H1 (cell line): ENCODE results near the gene RPA3. TPM values are rescaled to one million over a fixed set of nuclear protein-coding genes. Genes with fewer than 3 reads are reported as not detected.

Experiments used
- CTCF ChIA-PET: fragments of 300-600 bp; sonication (Branson Sonifier 250); formaldehyde crosslinking; loops from one replicate; lab custom pipeline; 2021; ENCODE audit not compliant: partially characterized antibody; lab: Charles Lee
- POLR2A ChIA-PET: fragments of 300-600 bp; sonication (Branson Sonifier 250); formaldehyde crosslinking; loops from one replicate; lab custom pipeline; 2021; ENCODE audit warnings: inconsistent platforms; ENCODE audit not compliant: partially characterized antibody; lab: Charles Lee
- DNase-seq, 2 experiments: peaks; one replicate each; pipeline versions ENCODE4 v3.0.0 to v3.0.0-alpha.2; 2010 to 2022; ENCODE audit warnings: low spot score in 2 of 2, low read depth in 1 of 2, mixed read lengths in 1 of 2
- FAIRE-seq: peaks from 2 replicates; lab custom pipeline; 2011; peaks lifted over from hg19 to GRCh38; lab: Jason Lieb, UNC
- H2AFZ ChIP-seq: 2 replicates; pipeline ENCODE4 v1.8.1; 2012; ENCODE audit warnings: low read length, inconsistent platforms
- H2AK5ac ChIP-seq: 2 replicates; pipeline ENCODE4 v1.6.1; 2013; ENCODE audit warnings: low read depth, low read length
- H2BK120ac ChIP-seq: replicated peaks from 2 replicates; pipeline ENCODE3; 2013; ENCODE audit warnings: low read depth, low read length, inconsistent platforms
- H2BK12ac ChIP-seq: 2 replicates; pipeline ENCODE4 v1.6.1; 2013; ENCODE audit warnings: low read depth, low read length
- H2BK15ac ChIP-seq: 2 replicates; pipeline ENCODE4 v1.6.1; 2013; ENCODE audit warnings: low read length
- H2BK20ac ChIP-seq: 2 replicates; pipeline ENCODE4 v1.6.1; 2013; ENCODE audit warnings: low read length
- H2BK5ac ChIP-seq: 2 replicates; pipeline ENCODE4 v1.6.1; 2013; ENCODE audit warnings: low read depth, low read length
- H3K14ac ChIP-seq: 2 replicates; pipeline ENCODE4 v1.6.1; 2013; ENCODE audit warnings: inconsistent platforms; ENCODE audit not compliant: insufficient read length
- H3K18ac ChIP-seq: 2 replicates; pipeline ENCODE4 v1.6.1; 2013; ENCODE audit warnings: low read length; ENCODE audit errors: extremely low read depth
- H3K23ac ChIP-seq: 2 replicates; pipeline ENCODE4 v1.6.1; 2013; ENCODE audit warnings: inconsistent platforms; ENCODE audit not compliant: insufficient read length
- H3K23me2 ChIP-seq: 2 replicates; pipeline ENCODE4 v1.6.1; 2013; ENCODE audit warnings: low read depth, low read length
- H3K27ac ChIP-seq: 2 replicates; pipeline ENCODE4 v1.6.1; 2011; ENCODE audit warnings: low read depth, low read length, inconsistent platforms
- H3K27me3 ChIP-seq, 4 experiments: replicated peaks in 1 of 4; 1 replicate in 1 of 4; 2 replicates in 3 of 4; pipeline versions ENCODE4 v1.6.1 to v1.8.1; 2011 to 2013; ENCODE audit warnings: low read length in 3 of 4, mild to moderate bottlenecking in 3 of 4, inconsistent platforms in 2 of 4, mixed read lengths in 2 of 4, moderate library complexity in 1 of 4; ENCODE audit not compliant: control insufficient read depth in 3 of 4, insufficient read depth in 3 of 4; ENCODE audit errors: extremely low read depth in 1 of 4
- H3K36me3 ChIP-seq, 4 experiments: 2 replicates each; pipeline versions ENCODE4 v1.6.1 to v1.8.1; 2011 to 2013; ENCODE audit warnings: mild to moderate bottlenecking in 4 of 4, low read length in 3 of 4, moderate library complexity in 2 of 4, control low read depth in 1 of 4, inconsistent platforms in 1 of 4; ENCODE audit not compliant: insufficient read depth in 4 of 4, control insufficient read depth in 2 of 4
- H3K4ac ChIP-seq: replicated peaks from 2 replicates; pipeline ENCODE3; 2013; ENCODE audit warnings: low read length, low read depth, mixed read lengths, inconsistent platforms; ENCODE audit not compliant: insufficient read length
- H3K4me1 ChIP-seq, 4 experiments: replicated peaks in 1 of 4; 1 replicate in 1 of 4; 2 replicates in 3 of 4; pipeline versions ENCODE4 v1.6.1 to v1.8.1; 2011 to 2013; ENCODE audit warnings: low read length in 3 of 4, inconsistent platforms in 2 of 4, mixed read lengths in 1 of 4; ENCODE audit not compliant: insufficient read depth in 4 of 4, control insufficient read depth in 3 of 4
- H3K4me2 ChIP-seq, 2 experiments: 2 replicates each; pipeline versions ENCODE4 v1.6.1 to v1.8.1; 2011 to 2013; ENCODE audit warnings: low read depth in 2 of 2, low read length in 2 of 2, control low read depth in 1 of 2, inconsistent platforms in 1 of 2, mild to moderate bottlenecking in 1 of 2; ENCODE audit not compliant: insufficient read depth in 1 of 2
- H3K4me3 ChIP-seq, 4 experiments: fragments of 200-600, 300-600 bp in 1 of 4; sonication (generic), shearing (Covaris generic), sonication (Bioruptor Twin) in 1 of 4; 2 replicates each; pipeline versions ENCODE4 v1.5.1 to v1.8.1; 2011 to 2016; ENCODE audit warnings: low read length in 4 of 4, low read depth in 3 of 4, control low read depth in 2 of 4, inconsistent platforms in 2 of 4, mild to moderate bottlenecking in 2 of 4, mixed read lengths in 1 of 4, moderate library complexity in 1 of 4; ENCODE audit not compliant: insufficient read depth in 2 of 4; ENCODE audit errors: extremely low read depth in 1 of 4
- H3K56ac ChIP-seq: replicated peaks from 2 replicates; pipeline ENCODE3; 2013; ENCODE audit warnings: low read depth, mild to moderate bottlenecking, mixed read lengths, low read length, inconsistent platforms; ENCODE audit not compliant: insufficient read length
- H3K79me1 ChIP-seq: 2 replicates; pipeline ENCODE4 v1.6.1; 2013; ENCODE audit warnings: low read depth, low read length, control low read depth
- H3K79me2 ChIP-seq, 2 experiments: 2 replicates each; pipeline versions ENCODE4 v1.6.1 to v1.8.1; 2012 to 2013; ENCODE audit warnings: low read length in 2 of 2, mild to moderate bottlenecking in 2 of 2, inconsistent platforms in 1 of 2; ENCODE audit not compliant: insufficient read depth in 2 of 2, control insufficient read depth in 1 of 2
- H3K9ac ChIP-seq, 4 experiments: replicated peaks in 1 of 4; 1 replicate in 1 of 4; 2 replicates in 3 of 4; pipeline versions ENCODE4 v1.6.1 to v1.8.1; 2011 to 2013; ENCODE audit warnings: low read depth in 3 of 4, low read length in 3 of 4, control low read depth in 2 of 4, mild to moderate bottlenecking in 2 of 4, moderate library complexity in 2 of 4, inconsistent platforms in 1 of 4; ENCODE audit errors: extremely low read depth in 1 of 4
- H3K9me3 ChIP-seq, 2 experiments: 2 replicates each; pipeline versions ENCODE4 v1.6.1 to v1.8.1; 2012 to 2013; ENCODE audit warnings: mild to moderate bottlenecking in 2 of 2, moderate library complexity in 2 of 2, control low read depth in 1 of 2, inconsistent platforms in 1 of 2, low read depth in 1 of 2, low read length in 1 of 2, mixed read lengths in 1 of 2; ENCODE audit not compliant: insufficient read depth in 2 of 2
- H4K20me1 ChIP-seq, 2 experiments: replicated peaks in 1 of 2; 2 replicates each; pipeline versions ENCODE3 to v1.8.1; 2011 to 2013; ENCODE audit warnings: inconsistent platforms in 2 of 2, low read length in 2 of 2, mild to moderate bottlenecking in 1 of 2; ENCODE audit not compliant: insufficient read depth in 2 of 2, control insufficient read depth in 1 of 2
- H4K5ac ChIP-seq: 2 replicates; pipeline ENCODE4 v1.6.1; 2013; ENCODE audit warnings: low read length, low read depth, mixed read lengths, inconsistent platforms; ENCODE audit not compliant: insufficient read length
- H4K8ac ChIP-seq: 2 replicates; pipeline ENCODE4 v1.8.0; 2013; ENCODE audit warnings: mild to moderate bottlenecking, moderate library complexity, low read length, inconsistent platforms; ENCODE audit not compliant: insufficient read depth; ENCODE audit errors: extremely low read depth
- H4K91ac ChIP-seq: replicated peaks from 2 replicates; pipeline ENCODE3; 2013; ENCODE audit warnings: low read length, mixed read lengths, inconsistent platforms; ENCODE audit not compliant: insufficient read length
- TCF12 ChIP-seq: IDR thresholded peaks from 2 replicates; pipeline ENCODE4 v1.6.1; 2011; ENCODE audit warnings: low read depth, mild to moderate bottlenecking, low read length
- WGBS, 2 experiments: shearing (Covaris generic) in 1 of 2; methylation state at CpG; one replicate each; pipeline versions ENCODE4 v1.1.6 to v1.1.7; 2013 to 2015; ENCODE audit warnings: low lambda C conversion rate in 2 of 2, mixed read lengths in 2 of 2, inconsistent platforms in 1 of 2, low coverage in 1 of 2, missing lambda C conversion rate in 1 of 2; ENCODE audit not compliant: insufficient replicate concordance in 2 of 2, insufficient coverage in 1 of 2, insufficient read length in 1 of 2; ENCODE audit errors: extremely low coverage in 1 of 2, missing lambda C conversion rate in 1 of 2; 5-methylcytosine and 5-hydroxymethylcytosine counted together
- polyA plus RNA-seq, 7 experiments: library from polyadenylated mRNA; depleted of rRNA in 3 of 7; stranded (reverse) in 5 of 7; unstranded in 2 of 7; fragments of >200 nt in 5 of 7; fragments of 200-250 nt in 2 of 7; gene quantifications; 1 replicate in 5 of 7; 2 replicates in 1 of 7; 4 replicates in 1 of 7; pipeline versions ENCODE4 v1.2.1 to v1.2.3, GENCODE V29; 2011 to 2013; ENCODE audit warnings: missing spikeins in 2 of 7, mixed read lengths in 2 of 7
- total RNA-seq: library from RNA; stranded (reverse); fragmentation: NEBNext Ultra II Directional; extraction: Animal tissue kit (Norgen Biotek cat#: 25700); gene quantifications from 2 replicates; pipeline ENCODE4 v1.2.1, GENCODE V29; 2021
- TF ChIP-seq, protein P1 (sequence below): IDR thresholded peaks from 2 replicates; pipeline ENCODE4 v1.6.1; 2011; ENCODE audit warnings: low read depth, mild to moderate bottlenecking, low read length; ENCODE audit not compliant: insufficient read depth
- TF ChIP-seq, protein P2 (sequence below): IDR thresholded peaks from 2 replicates; pipeline ENCODE4 v1.6.1; 2012; ENCODE audit warnings: low read length, inconsistent platforms

Gene RPA3
- total and polyA plus RNA-seq, 2 of the 8 experiments (the other 6 are each of a cell fraction or from before 2014, with no cell fraction given): 60.2 to 105 TPM

DNA sequence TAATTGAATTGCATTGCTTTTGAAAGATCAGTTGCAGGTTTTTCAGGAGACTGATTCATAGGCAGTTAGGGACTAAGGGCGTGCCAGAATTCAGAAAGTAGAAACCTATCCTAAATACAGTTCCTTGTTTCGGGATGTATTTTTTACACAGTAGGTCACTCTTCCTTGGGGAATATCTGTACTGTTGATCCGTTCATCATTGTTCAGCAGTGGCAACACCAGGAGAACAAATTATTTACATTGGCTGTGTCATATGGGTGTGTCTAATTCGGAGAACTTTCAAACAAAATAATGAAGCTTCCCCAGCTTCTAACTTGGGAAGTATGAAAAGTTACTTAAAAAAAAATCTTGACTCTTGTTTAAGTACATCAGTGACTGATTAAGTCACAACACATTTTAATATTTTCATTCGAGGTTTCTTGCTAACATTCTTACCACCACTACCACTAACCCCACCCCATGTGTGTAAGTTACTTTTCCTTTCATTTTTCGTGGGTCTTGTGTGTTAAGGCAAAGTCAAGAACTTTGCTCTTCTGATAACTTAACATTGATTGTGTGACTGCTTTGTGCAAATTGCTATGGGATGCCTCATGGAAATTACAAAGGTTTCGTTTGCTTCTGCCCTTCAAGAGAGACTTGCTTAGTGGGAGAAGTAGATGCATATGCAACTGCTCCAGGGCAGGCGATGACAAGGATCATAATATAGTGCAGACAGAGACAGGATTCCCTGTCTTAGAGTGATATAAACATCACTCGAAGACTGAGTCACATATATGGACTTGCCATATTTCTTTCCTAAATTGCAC lies 43.8 kb upstream of the RPA3 start:
- Histone ChIP-seq H3K23me2 (no peaks in the 10 kb centered on the region), H3K79me1 (no peaks in the 10 kb centered on the region), H3K23ac (no peak overlapping the region), H3K14ac (no peak overlapping the region), H3K36me3 (no peaks in the 10 kb centered on the region), H3K9me3 (no peaks in the 10 kb centered on the region), H3K9ac (no peak overlapping the region), H2BK120ac (no peak overlapping the region), H3K4me2 (no peak overlapping the region), H3K4me3 (no peak overlapping the region), H2BK15ac (no peak overlapping the region), H3K18ac (no peak overlapping the region), H3K4me1 (no peaks in the 10 kb centered on the region), H2BK5ac (no peak overlapping the region), H2BK12ac (no peak overlapping the region), H2BK20ac (no peak overlapping the region), H4K5ac (no peak overlapping the region), H3K4ac (no peak overlapping the region), H3K79me2 (no peaks in the 10 kb centered on the region), H4K91ac (no peak overlapping the region), H4K8ac (no peak overlapping the region), H2AFZ (no peak overlapping the region), H2AK5ac (no peak overlapping the region), H3K27ac (no peak overlapping the region), H4K20me1 (no peaks in the 10 kb centered on the region), H3K56ac (no peak overlapping the region), H3K27me3 (peaks cover 0 to 1% (median 0%) of the 10 kb centered on the region in 4 experiments; a peak in 1 of 7 replicates)
- DNase-seq (no peak), FAIRE-seq (no peak)
- CTCF ChIA-PET: no interaction called here
- WGBS, 2 experiments: 91% methylated on average over 9 of the region's 9 CpGs; no CpG with 5 or more reads in 1 of the 2 experiments
- POLR2A ChIA-PET: no interaction called here
- TF ChIP-seq, protein P1, sequence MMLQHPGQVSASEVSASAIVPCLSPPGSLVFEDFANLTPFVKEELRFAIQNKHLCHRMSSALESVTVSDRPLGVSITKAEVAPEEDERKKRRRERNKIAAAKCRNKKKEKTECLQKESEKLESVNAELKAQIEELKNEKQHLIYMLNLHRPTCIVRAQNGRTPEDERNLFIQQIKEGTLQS: no peak
- TF ChIP-seq TCF12: no peak
- TF ChIP-seq, protein P2, sequence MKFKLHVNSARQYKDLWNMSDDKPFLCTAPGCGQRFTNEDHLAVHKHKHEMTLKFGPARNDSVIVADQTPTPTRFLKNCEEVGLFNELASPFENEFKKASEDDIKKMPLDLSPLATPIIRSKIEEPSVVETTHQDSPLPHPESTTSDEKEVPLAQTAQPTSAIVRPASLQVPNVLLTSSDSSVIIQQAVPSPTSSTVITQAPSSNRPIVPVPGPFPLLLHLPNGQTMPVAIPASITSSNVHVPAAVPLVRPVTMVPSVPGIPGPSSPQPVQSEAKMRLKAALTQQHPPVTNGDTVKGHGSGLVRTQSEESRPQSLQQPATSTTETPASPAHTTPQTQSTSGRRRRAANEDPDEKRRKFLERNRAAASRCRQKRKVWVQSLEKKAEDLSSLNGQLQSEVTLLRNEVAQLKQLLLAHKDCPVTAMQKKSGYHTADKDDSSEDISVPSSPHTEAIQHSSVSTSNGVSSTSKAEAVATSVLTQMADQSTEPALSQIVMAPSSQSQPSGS: no peak
